ENCODE measurements around the gene FAM171A1.

DNA sequence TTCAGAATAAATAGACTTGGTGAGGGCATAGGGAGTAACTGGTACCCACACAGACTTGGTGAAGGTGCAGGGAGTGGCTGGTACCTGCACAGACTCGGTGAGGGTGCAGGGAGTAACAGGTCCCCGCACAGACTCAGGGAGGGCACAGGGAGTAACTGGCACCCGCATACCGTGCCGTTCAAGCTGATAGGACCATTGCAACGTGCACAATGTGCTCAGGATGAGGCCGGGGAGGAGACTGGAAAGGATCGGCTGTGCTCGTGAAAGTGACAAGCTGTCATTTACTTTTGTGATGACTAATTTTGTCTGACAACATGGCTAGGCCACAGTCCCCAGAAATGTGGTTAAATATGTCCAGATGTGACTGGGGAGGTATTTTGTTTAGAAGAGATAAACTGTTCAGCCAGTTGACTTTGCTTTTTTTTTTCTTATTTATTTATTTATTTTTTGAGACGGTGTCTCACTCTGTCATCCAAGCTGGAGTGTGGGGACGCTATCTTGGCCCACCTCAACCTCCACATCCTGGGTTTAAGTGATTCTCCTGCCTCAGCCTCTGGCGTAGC is 126.4 kb downstream of the FAM171A1 start:
- TF ChIP-seq CTCF (IDR thresholded peaks at IDR 0.05; ENCODE audit: low read depth, low read length) = no peak
- no peak for TF ChIP-seq EZH2phosphoT487 (IDR thresholded peaks at IDR 0.05; ENCODE audit: low read depth)

All from OCI-LY3 (cell line).